GM18502 (cell line): ENCODE measurements around the gene CFAP45.

ENCODE experiments used
- ATAC-seq: cut with Tn5 transposase; IDR thresholded peaks from one replicate; pipeline ENCODE4 v1.9.1; 2021; ENCODE audit warnings: mild to moderate bottlenecking; ENCODE audit not compliant: unreplicated experiment, poor library complexity

The CFAP45 gene

DNA sequence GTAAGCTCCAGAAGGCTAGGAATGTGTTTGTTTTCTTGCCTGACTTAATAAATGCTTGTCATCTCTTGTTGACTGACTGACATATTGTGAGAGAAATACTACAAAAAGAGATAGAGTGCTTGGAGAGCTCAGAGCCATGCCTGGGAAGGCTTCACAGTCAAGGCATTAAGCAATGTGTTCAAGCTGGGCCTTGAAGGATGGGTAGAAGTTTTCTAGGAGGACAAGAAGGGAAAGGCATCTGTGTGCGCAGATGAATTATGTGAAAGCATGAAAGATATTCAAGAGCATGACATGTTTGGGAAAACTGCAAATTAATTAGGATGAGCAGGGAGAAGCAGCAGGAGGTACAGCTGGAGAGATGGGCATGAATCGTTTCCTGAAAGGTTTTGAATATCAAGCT lies 67.7 kb downstream of the CFAP45 start:
- no peak for ATAC-seq

DNA sequence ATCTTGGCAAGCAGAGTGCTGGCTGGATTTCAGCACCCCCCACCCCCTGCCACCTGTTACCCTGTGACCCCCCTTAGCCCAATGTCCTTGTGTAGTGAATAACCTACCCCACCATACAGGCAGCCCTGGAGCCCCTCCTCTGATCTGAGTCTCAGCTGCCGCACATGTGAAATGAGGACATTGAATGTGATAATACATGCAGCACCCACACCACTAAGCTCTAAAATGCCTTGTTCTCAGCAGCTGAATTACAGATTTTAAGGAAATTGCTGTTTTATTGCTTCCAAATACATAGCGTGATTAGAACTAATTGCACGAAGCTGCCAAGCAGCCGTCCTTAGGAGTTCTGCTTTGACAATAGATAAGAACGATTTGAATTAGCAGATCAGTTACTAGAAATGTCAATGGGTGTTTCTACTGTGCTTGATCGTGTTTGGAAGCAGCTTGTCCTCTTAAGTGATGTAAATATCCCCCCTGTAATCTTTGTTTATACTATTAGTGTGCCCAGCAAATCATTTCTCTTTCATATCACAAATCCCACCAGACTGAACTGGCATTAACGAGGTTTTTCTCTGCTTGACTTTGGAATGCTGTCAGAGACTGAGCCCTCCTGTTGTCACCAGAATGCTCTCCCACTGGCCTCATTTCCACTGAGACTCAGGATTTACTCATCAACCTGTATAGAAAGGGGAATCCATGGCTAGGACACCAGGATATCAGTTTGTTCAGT lies 68.4 kb downstream of the CFAP45 start:
- ATAC-seq = no peak

- ATAC-seq = no peak
Observed at GRCh38 chr1:159830722-159831121, 69.2 kb downstream of the CFAP45 start.

DNA sequence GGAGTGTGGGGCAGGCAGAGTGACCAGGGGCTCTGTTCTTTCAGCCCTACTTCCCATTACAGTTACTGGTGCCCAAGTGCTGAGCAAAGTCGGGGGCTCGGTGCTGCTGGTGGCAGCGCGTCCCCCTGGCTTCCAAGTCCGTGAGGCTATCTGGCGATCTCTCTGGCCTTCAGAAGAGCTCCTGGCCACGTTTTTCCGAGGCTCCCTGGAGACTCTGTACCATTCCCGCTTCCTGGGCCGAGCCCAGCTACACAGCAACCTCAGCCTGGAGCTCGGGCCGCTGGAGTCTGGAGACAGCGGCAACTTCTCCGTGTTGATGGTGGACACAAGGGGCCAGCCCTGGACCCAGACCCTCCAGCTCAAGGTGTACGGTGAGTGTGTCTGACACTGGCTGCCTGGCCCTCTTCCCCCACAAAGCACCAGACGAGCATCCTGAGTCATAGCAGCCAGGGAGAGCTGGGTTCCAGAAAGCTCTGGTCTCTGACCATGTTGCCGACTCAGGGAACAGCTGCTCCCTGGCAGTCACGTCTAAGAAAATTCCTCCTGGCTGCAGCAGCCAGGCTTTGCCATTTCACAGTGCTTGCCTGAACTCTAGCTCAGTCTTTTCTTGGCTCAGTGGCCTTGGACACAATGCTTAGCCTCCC lies 70.0 kb downstream of the CFAP45 start:
- no peak for ATAC-seq

DNA sequence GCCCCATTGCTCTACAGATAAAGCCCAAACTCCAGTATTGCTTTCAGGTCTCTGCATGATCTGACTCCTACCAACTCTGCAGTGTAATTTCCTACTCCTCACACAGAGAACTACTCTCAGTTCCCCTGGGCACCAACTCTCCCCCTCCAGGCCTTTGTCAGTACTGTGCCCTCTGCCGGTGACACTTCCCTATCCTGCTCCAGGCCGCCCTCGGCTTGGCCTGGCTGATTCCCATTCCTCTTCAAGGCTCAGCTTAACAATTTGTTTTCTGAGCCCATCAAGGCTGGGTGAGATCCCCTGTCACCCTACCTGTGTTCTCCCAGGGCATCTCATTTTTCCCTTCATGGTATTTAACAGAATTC lies 70.7 kb downstream of the CFAP45 start:
- peak; percentile 87 for ATAC-seq

DNA sequence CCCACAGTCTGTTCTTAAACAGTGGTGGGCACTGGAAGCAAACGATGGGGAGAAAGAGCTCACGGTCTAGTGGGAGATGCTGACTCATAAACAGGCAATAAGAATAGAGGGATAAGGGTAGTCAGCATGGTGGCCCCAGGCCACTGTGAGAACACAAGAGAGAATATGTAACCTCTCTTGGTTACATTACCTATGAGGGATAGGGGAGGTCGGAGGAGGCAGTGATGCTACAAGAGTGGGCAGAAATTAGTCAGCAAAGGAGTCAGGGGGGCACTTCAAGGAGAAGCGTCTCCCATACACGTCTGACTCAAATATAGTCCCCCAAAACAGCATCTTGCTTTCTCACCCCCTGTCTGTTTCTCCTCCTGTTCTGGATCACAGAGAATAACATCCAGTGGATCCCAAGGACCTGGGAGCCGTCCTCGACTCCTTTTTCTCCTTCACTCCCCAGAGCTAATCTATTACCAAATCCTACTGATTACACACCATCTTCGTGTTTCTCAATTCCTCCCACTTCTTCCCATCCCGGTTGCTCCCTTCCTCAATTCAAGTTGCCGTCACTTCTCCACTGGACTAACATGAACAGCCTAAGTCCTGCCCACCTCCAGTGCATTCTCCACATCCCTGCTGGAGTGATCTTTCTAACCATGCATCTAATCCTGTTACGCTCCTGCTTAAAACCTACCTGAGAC lies 71.2 kb downstream of the CFAP45 start:
- ATAC-seq = no peak

GRCh38 chr1:159828176-159828575 lies 71.8 kb downstream of the CFAP45 start:
- no peak for ATAC-seq

- no peak for ATAC-seq
Observed at GRCh38 chr1:159827549-159827948, 72.4 kb downstream of the CFAP45 start.

- no peak for ATAC-seq
Observed at GRCh38 chr1:159827102-159827490, 72.9 kb downstream of the CFAP45 start.

DNA sequence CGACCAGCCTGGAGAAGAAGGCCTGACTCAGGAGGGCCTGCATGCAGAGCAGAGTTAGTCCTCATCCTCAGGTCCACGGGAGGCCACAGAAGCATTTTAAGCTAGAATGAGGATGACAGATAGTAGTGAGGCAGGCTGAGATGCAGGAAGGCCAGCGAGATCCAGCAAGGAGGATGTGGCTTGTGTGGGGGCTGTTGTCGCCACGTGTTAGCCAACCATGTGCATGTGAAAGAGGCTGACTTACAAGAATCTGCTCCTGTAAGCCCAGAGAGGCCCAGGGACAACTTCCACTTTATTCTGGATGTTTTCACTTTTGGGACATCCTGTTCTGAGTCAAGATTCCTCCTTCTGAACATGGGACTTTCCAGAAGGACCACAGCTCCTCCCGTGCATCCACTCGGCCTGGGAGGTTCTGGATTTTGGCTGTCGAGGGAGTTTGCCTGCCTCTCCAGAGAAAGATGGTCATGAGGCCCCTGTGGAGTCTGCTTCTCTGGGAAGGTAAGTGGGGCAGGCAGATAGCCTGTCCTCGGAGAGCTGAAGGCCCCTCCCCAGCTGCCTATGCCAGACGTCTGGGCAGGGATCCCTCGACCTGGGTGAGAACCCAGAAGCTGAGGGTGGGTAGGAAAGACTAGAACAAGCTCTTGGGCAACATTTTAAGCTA lies 73.4 kb downstream of the CFAP45 start, which contains the start of gene SLAMF8:
Gene SLAMF8, plus strand, starts transcription at position 433 of the 661 bp plus-strand sequence. Its CDS starts 26 bp downstream, at position 459.
- no peak for ATAC-seq

DNA sequence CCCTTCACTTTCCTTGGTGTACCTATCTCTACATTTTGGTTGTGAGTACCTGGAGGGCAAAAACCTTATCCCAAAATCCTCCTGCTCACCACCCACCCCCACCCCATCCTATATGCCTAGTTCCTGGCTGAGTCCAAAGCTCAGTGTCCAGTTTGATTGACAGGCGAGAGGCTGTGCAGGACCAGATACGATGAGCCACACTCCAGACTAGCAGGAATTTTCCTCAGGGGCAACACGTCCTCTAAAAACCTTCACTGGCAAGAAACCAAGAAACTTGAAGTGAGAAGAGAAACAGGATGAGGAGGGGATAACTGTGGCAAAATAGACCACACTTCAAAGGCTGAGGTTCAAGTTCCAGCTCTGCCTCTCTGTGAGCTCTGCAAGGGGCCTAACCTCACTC lies 74.4 kb downstream of the CFAP45 start:
- ATAC-seq = no peak

GRCh38 chr1:159823406-159823805 lies 76.6 kb downstream of the CFAP45 start:
- ATAC-seq = no peak
